GM12891 (cell line): Measurements from ENCODE around the gene TMOD3.
"Not testable (repeated sequence)": the region's sequence is repeated elsewhere in the genome, so short reads cannot be mapped to it uniquely, and the experiment has no call there.

ENCODE experiments used
- DNase-seq: peaks from one replicate; pipeline ENCODE4 v3.0.0; 2011; ENCODE audit warnings: low spot score; ENCODE audit not compliant: insufficient read length
- FAIRE-seq: peaks from 2 replicates; lab custom pipeline; 2011; peaks lifted over from hg19 to GRCh38; lab: Jason Lieb, UNC
- PAX5 ChIP-seq: IDR thresholded peaks from 2 replicates; pipeline ENCODE4 v1.6.1; 2011; ENCODE audit warnings: low read length, moderate library complexity, mild to moderate bottlenecking; ENCODE audit not compliant: insufficient read depth, severe bottlenecking
- POLR2A ChIP-seq: IDR thresholded peaks from 2 replicates; pipeline ENCODE4 v1.6.1; 2011; ENCODE audit warnings: low read depth, low read length, control low read depth
- POLR2AphosphoS5 ChIP-seq: IDR thresholded peaks from 2 replicates; pipeline ENCODE4 v1.6.1; 2011; ENCODE audit warnings: low read depth, low read length, control low read depth
- POU2F2 ChIP-seq: IDR thresholded peaks from 2 replicates; pipeline ENCODE4 v1.6.1; 2011; ENCODE audit warnings: low read depth, mild to moderate bottlenecking, control low read depth, low read length, moderate library complexity
- SPI1 ChIP-seq: IDR thresholded peaks from 2 replicates; pipeline ENCODE4 v1.6.1; 2011; ENCODE audit warnings: low read depth, low read length, control low read depth
- TAF1 ChIP-seq: IDR thresholded peaks from 2 replicates; pipeline ENCODE4 v1.6.1; 2011; ENCODE audit warnings: low read depth, low read length, control low read depth

The TMOD3 gene

DNA sequence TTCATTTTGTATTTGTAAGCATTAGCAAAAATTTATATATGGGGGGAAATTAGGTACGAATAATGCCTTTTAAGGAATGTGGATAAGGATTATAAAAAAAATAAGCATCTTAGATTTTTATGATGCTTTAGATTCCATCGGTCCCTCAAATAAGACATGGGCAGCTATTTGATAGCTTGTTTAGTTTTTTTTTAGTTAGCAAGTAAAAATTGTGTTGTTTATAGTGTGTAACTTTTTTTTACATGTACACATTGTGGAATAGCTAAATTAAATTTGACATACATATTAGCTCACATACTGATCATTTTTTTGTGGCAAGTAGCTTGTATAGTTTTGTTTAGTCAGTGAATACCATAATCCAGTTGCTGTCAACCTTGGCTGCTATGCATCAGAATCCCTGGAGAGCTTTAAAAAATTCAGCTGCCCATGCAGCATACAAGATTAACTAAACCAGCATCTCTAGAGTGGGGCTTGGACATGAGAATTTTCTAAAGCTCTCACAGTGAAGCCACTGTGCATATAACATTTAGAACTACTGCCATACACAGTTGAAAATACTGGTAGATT lies 53.9 kb downstream of the TMOD3 start:
- TF ChIP-seq POLR2A = no peak
- no peak for TF ChIP-seq PAX5
- TF ChIP-seq POU2F2 = no peak
- no peak for TF ChIP-seq POLR2AphosphoS5
- no peak for TF ChIP-seq TAF1
- no peak for TF ChIP-seq SPI1
- DNase-seq (no peak), FAIRE-seq (no peak)

DNA sequence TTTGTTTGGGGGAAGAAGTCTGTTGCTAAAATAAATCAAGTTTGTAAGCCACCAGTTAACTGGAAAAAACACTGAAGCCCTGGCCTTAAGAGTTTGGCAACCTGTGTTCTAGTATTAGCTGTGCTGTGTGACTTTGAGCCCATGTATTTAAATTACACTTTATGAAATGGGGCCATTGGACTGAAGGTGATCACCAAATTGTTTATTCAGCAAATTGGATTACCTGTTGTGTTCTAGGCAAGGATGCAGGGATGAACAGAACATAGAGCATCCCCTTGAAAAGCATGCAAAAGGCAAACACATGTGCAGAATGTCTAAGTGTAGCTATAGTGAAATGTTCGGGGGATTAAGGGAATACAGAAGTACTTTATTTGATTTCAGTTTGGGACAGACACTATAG lies 54.6 kb downstream of the TMOD3 start:
- TF ChIP-seq TAF1 = no peak
- no peak for TF ChIP-seq POLR2AphosphoS5
- TF ChIP-seq SPI1 = no peak
- TF ChIP-seq POLR2A = no peak
- no peak for TF ChIP-seq POU2F2
- TF ChIP-seq PAX5 = no peak
- FAIRE-seq = no peak

DNA sequence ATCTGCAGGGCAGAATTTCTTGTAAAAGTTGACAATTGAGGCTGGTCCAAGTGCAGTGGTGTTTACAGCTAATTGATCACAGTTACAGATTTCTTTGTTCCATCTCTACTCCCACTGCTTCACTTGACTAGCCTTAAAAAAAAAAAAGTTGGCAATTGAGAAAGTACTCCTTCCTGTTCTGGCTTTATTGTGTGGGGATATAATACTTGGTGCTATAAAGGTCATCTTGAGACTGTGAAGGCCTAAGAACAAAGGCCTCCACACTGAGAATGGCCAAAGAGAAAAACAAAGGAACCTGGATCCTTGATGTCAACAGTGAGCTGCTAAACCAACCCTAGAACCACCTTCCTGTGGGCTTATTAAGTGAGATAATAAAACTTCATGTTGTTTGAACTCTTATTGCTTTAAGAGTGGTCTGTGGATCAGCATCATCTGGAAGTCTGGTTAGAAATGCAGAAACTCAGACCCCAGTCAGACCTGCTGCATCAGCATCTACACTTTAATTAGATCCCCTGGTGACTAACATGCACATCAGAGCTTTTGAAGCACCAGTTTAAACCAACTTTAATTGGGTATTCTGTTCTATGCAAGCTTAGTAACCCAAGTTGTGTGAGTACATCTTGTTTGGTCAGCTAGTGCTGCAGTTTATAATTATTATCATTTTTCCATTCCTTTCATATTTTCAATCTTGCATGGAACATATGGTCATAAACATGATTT lies 55.2 kb downstream of the TMOD3 start:
- no peak for TF ChIP-seq POLR2AphosphoS5
- TF ChIP-seq PAX5 = no peak
- TF ChIP-seq SPI1 = no peak
- DNase-seq (no peak), FAIRE-seq (no peak)

More for the DNA sequence above, 54.6 kb downstream of the TMOD3 start:
- DNase-seq = no peak

DNA sequence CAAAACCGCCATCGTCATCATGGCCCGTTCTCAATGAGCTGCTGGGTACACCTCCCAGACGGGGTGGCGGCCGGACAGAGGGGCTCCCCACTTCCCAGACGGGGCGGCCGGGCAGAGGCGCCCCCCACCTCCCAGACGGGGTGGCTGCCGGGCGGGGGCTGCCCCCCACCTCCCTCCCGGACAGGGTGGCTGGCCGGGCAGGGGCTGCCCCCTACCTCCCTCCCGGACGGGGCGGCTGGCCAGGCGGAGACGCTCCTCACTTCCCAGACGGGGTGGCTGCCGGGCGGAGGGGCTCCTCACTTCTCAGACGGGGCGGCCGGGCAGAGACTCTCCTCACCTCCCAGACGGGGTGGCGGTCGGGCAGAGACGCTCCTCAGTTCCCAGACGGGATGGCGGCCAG lies 56.3 kb downstream of the TMOD3 start:
- DNase-seq, FAIRE-seq: not testable (repeated sequence)

DNA sequence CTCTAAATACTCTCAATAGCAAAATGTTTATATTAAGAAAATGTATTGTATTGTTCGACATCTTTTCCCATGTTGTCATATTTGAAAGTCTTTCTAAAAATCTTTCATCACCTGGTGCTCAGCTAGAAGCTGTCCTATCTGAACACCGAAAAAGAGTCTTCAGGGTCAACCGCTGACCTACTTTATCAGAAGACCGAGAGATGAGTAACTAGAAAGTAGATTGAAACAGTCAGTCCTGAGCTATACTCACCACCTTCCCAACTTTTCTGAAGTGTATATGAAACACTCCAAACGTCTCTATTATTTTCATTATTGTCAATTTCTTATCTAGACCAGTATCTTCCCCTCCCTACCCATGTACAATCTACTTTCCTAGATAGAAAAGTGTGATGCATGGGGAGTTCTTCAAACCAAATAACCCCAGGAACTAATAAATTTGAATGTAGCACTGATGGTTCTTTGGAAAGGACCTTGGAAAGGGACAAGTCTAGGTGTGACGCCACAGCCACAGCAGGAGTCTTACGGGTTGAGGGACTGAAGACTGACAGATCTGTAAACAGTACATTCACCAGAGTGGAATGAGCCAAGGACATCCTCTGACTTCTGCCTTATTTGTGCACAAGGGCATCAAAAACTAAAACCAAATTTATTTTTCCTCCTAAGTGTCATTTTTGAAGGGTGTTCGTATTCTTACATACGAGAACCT lies 58.6 kb downstream of the TMOD3 start:
- TF ChIP-seq POLR2AphosphoS5 (no peak), POU2F2 (no peak), SPI1 (no peak), PAX5 (no peak), TAF1 (no peak), POLR2A (no peak)
- FAIRE-seq = no peak
- DNase-seq = no peak

DNA sequence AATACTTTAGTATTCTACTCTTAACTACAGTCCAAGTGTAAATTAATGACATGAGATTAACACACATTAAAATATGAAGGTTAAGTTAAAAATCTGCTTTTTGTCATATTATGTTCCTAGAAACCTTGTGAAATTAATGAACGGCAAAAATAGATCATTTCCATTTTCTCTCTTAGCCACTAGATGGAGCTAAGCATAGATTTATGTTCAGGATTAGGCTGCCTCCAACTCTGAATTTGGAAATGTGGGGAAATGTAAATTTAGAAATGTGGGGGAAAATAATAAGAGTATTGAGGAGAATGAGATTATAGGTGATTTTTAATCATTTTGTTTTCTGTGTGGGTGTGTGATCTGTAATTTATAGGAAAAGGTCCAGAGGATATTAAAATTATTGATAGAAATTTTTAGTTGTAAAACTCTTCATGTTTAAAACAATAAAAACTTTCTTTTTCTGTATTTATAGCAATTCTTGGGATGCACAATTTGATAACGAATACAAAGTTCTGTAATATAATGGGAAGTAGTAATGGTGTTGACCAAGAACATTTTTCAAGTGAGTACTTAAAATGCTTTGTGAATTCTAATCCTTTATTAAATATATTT lies 59.2 kb downstream of the TMOD3 start:
- FAIRE-seq = no peak
- DNase-seq = no peak
- TF ChIP-seq POLR2AphosphoS5 = no peak
- TF ChIP-seq SPI1 = no peak
- TF ChIP-seq POU2F2 = no peak
- no peak for TF ChIP-seq TAF1
- no peak for TF ChIP-seq POLR2A
- no peak for TF ChIP-seq PAX5

DNA sequence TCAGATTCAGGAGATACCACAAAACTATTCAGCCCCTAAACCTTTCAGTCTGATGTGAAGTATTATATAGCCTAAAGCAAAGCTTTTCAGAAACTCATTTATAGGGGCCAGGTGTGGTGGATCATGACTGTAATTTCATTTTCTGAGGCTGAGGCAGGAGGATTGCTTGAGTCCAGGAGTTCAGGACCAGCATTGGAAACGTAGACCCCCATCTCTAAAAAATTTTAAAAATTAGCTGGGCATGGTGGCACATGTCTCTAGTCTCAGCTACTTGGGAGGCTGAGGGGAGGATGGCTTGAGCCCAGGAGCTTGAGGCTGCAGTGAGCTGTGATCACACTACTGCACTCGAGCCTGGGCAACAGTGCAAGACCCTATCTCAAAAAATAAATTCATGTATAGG lies 60.0 kb downstream of the TMOD3 start:
- FAIRE-seq = no peak
- no peak for DNase-seq
- TF ChIP-seq TAF1 (no peak), POLR2A (no peak), SPI1 (no peak), PAX5 (no peak), POU2F2 (no peak), POLR2AphosphoS5 (no peak)

DNA sequence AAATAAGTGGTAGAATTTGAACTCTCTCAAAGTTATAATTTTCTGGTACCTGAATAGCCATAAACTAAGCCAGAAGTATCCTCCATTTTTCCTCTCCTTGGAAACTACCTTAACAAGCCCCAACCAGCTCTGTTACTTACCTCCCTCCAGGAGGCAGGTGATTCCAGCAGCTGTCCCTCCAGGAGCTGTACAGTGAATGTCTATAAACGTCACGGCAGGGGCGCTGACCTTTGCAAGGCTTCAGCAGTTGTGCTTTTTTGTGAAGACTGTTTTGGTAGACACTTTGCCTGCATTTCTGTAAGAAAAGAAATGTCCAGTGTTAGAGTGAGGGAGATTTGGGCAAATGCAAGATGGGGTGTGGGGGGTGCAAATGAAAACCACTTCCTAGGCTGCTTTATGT lies 75.0 kb downstream of the TMOD3 start:
- TF ChIP-seq POLR2A (no peak), POU2F2 (no peak), TAF1 (no peak), SPI1 (no peak), PAX5 (no peak), POLR2AphosphoS5 (no peak)
- DNase-seq = no peak
- FAIRE-seq = no peak

DNA sequence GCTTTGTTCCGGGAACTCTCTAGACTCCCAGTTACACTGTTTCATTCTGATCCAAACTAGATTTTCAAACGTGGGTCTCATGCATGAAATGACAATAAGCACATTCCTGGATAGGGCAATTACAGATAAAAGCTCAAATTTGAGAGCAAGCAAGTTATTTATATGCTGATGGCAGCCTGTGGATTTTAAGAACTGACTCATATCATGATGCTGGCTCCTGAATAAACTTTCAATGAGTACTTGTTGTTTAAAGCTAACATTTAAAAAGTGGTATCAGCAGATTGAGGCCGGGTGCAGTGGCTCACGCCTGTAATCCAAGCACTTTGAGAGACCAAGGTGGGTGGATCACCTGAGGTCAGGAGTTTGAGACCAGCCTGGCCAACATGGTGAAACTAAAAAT lies 75.5 kb downstream of the TMOD3 start:
- no peak for TF ChIP-seq POU2F2
- TF ChIP-seq SPI1 = no peak
- DNase-seq = no peak
- no peak for FAIRE-seq

DNA sequence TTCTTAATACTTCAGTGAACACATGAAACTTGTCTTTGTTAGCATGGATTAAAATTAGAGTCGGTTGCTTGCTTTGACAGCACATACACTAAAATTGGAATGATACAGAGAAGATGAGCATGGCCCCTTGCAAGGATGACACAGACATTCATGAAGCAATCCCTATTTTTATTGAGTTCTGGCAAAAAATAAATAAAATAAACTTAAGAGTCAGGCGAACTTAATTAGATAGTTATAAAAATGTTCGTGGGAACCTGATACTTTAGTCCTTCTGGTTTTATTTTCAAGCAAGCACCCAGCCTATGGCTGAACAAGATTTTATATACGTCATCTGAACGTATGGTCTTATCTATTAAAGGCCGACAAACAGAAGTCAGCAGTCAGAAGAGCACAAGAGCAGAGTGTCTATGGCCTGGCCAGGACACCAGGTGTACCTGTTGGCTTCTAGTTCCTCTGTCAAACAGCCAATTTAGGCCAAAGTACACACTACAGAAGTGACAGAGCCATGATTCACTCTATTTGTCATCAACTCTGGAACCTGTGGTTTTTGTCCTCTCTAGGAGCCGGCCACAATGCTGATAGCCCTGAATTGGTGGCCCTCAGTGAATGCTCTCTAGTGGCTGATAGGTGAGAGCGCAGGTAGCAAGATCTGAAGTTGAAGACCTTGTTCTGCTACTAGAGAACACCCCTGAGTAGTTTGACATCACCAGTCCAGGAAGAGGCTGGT lies 77.8 kb downstream of the TMOD3 start:
- DNase-seq = no peak
- FAIRE-seq = no peak

More for the DNA sequence above, 77.8 kb downstream of the TMOD3 start:
- TF ChIP-seq PAX5 (no peak), POLR2AphosphoS5 (no peak), SPI1 (no peak), POLR2A (no peak), POU2F2 (no peak), TAF1 (no peak)
